Uterus (tissue), 2 donors: ENCODE data around the gene RGS6.

ENCODE experiments used
- POLR2A ChIP-seq, 2 donors: fragments of 450-650 bp; IDR thresholded peaks; one replicate each; pipeline ENCODE4 v1.6.1; 2016; ENCODE audit warnings: antibody characterized with exemption in 2 of 2, mild to moderate bottlenecking in 1 of 2, moderate library complexity in 1 of 2
- TF ChIP-seq, protein P1 (sequence below), 4 experiments: fragments of 200-600 bp in 2 of 4; fragments of 450-650 bp in 2 of 4; sonication (generic) in 2 of 4; IDR thresholded peaks; one replicate each; pipeline ENCODE4 v1.5.1; 2016 to 2019; ENCODE audit warnings: antibody characterized with exemption in 4 of 4, mild to moderate bottlenecking in 2 of 4, moderate library complexity in 1 of 4

GRCh38 chr14:72547999-72548398 lies 615.8 kb downstream of the RGS6 start:
- TF ChIP-seq, protein P1, sequence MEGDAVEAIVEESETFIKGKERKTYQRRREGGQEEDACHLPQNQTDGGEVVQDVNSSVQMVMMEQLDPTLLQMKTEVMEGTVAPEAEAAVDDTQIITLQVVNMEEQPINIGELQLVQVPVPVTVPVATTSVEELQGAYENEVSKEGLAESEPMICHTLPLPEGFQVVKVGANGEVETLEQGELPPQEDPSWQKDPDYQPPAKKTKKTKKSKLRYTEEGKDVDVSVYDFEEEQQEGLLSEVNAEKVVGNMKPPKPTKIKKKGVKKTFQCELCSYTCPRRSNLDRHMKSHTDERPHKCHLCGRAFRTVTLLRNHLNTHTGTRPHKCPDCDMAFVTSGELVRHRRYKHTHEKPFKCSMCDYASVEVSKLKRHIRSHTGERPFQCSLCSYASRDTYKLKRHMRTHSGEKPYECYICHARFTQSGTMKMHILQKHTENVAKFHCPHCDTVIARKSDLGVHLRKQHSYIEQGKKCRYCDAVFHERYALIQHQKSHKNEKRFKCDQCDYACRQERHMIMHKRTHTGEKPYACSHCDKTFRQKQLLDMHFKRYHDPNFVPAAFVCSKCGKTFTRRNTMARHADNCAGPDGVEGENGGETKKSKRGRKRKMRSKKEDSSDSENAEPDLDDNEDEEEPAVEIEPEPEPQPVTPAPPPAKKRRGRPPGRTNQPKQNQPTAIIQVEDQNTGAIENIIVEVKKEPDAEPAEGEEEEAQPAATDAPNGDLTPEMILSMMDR (IDR thresholded peaks at IDR 0.05), result no peak
- TF ChIP-seq POLR2A (IDR thresholded peaks at IDR 0.05), result no peak
